Activated T-cell treated with anti-CD3 and anti-CD28 coated beads for 4 hours (primary cell): Measurements from ENCODE around the gene CPT1B.
"Not testable (repeated sequence)": the region's sequence is repeated elsewhere in the genome, so short reads cannot be mapped to it uniquely, and the experiment has no call there.

Experiments
- DNase-seq: peaks from one replicate; pipeline ENCODE4 v3.0.0-alpha.2; 2020

Gene CPT1B

DNA sequence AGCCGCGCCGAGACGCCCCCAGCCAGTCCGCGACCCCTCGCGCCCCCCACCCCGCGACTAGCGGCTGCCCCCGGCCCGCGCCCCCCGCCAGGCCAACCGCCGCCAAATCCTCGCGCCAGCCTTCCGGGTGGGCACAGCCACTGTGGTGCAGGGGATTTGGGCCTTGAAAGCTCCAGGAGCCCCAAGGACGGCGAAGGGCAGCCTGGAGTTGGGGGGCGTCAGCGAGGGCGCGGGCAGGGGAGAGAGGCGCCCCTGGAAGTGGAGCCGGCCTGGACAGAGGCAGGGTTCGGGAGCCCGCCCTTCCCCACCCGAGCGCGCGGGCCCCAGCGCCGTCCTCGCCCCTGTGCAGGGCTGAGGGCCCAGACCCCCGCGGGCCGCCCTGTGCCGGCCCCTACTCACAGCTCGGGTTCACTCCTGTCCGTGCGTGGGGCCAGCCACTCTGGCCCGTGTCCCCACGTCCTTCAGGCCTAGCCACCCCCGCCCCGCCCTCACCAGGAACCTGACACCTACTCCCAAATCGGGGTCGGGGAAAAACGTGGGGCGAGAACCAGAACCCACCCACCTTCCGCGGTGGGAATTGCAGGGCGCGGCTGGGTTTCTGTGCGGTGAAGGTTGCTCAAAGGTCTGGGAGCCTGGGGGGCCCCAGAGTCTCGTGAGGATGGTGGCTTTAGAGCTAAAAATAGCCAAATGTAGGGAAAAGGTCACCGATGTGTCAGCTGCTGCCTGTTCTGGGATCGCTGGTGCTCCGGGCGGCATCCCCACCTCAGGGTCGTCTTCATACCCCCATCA, at the start of gene CPT1B:
Gene CPT1B, minus strand, starts transcription at position 441 of the 789 bp plus-strand sequence. CDS start 512 bp downstream, outside the sequence.
- DNase-seq = no peak

DNA sequence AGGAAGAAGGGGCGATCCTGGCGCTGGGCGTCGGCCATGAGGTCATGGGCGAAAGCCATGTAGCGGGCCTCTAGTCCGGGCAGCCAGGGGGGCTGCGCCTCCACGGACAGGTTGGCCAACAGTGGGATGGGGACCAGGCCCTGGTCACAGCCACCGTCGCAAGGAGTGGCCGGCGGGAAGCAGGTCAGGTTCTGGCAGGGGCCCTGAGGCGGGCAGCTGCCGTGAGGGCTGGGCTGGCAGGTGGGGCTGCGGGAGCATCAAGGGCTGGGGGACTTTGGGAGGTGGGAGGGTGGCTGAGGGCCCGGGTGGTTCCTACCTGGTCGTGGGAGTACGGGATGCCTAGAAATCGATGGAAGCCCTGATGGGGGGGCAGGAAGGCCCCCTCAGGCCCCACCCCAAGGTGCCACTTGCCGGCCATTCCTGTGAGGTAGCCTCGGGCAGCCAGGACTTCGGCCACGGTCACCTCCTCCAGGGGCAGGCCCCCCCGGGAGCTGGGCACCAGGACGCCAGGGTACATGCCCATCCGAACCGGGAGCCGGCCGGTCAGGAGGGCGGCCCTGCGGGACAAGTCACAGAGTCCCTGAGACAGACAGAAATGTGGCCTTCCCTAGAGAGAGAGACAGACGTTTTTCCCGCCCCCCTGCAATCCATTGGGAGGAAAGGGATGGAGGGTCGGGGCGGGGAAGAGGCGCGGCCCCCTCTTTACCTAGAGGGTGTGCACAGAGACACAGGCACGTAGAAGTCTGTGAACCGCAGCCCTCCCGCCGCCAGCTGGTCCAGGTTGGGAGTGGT, 48.8 kb upstream of the CPT1B start:
- no peak for DNase-seq

DNA sequence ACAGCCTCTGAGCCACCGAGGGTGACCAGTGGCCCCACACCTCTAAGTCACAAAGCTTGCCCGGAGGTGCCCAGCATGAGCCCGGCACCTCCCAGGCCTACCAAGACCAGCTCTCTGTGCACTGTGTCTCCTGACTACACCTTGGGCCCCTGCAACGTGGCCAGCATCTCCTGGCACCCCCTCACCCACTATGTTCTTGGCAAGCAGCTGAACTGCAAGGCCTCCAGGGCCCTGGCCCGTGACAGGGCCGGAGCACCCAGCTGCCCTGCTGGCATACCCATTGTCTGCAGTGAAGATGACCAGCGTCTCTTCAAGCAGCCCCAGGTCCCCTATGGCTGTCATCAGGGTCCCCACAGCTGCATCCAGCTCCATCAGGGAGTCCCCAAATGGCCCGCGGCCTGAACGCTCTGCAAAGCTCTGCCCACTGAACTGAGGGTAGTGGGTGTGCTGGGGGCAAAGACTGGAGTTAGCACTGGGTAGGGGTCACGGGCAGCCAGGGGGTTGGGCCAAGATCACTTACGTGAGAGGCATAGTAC, 48.2 kb upstream of the CPT1B start:
- DNase-seq = no peak

DNA sequence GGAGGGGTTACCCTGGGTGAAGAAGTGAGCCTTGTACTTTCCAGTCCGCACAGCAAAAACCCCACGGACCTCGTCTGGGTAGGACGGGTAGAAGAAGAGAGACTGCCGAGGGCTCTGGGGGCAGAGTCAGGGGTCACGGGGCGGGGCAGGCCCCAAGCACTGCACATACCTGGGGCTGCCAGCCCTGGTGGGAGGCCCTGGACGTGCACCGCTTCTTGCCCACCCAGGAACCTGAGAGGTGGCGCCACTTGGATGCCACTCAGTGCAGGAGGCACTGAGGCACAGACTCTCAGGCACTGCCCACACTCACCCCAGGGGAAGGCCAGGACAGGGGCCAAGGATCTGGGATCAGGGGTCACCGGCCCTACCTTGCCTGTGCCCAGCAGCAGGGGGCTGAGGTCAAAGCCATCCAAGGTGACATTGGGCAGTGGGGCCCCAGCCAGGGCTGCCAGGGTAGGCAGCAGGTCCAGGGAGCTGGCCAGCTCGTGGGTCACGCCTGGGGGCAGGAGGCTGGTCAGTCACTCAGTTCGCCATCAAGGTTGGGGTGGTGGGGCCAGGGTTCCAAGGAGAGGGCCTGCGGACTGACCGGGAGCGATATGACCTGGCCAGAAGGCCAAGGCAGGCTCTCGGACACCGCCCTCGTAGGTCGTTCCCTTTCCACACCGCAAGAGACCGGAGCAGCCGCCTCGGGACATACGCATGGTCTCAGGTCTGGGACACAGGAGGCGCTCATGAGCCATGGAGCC, 47.5 kb upstream of the CPT1B start:
- no peak for DNase-seq

DNA sequence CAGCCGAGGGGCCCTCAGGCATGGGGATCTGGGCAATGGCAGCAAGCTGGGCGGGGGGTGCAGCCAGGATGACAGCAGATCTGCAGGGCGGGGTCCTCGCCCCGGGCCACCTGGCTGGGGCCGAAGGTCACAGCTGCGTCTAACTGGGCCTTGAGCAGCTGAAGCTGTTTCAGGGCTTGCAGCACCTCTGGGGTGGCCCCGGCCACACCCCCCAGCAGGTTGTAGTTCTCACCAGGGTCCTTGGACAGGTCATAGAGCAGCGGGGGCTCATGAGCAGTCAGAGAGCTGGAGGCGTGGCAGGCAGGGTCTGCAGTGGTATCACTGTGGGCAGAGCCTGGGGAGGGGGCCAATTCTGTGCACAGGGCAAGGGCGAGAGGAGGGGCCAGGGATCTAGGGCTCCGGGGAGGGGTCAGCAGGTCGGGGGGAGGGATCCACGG, 46.9 kb upstream of the CPT1B start:
- no peak for DNase-seq

DNA sequence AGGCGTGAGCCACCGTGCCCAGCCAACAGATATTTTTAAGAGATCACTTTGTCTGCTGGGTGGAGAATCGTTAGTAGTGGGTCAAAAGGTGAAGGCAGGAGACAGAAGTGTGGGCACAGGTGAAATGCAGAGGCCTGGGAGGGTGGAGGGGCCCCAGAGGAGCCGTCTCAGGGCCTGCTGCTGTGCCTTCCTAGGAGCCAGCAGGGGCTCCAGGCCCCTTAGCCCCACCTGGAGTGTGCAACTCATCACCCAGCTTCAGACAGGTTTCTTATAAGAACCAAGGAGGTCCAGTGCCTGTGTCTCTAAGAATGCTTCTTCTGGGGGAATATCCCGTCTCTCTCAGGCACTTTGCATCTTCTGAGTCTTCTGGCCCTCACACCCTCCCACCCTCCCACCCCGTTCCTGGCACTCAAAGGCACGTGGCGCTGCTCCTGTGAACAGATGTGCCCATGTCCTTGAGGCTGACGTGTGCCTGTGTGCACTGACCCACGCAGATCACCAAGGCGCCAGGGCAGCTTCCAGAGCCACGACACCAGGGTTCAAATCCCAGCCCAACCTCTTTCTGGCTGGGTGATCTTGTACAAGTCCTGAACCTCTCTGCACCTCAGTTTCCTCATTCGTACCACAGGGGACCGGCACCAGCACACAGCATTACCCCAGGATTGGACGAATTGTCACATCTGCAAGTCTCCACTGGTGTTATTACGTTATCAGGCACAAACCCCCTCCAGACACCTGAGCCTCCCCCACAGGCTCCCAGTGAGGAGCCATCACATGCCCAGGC, 46.3 kb upstream of the CPT1B start:
- no peak for DNase-seq

DNA sequence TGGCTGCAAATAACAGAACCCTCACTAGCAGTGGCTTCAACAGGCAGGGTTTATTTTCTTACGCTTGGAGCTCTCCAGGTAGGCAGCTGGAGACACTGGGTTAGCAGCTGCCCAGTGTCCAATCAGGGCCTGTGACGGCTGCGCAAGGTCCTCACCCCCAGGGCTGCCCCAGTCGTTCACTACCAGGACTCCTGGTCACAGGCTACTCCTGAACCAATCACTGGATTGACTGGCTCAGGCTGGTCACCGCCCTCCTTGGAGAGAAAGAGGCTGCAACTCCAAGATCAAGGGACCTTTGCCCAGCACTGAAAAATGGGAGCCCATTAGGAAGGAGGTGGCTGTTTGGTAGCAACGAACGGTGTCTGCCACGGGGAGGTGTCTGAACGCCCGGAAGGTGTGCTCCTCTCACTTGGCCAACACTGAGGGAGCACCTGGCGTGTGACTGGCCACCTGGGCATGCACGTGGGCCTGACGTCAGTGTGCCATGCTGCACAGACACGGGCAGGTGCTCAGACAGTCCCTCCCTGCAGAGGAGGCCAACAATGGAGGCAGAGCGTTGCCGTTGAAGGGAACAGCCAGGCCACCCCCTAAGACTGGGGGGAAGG, 44.6 kb upstream of the CPT1B start:
- DNase-seq = no peak

DNA sequence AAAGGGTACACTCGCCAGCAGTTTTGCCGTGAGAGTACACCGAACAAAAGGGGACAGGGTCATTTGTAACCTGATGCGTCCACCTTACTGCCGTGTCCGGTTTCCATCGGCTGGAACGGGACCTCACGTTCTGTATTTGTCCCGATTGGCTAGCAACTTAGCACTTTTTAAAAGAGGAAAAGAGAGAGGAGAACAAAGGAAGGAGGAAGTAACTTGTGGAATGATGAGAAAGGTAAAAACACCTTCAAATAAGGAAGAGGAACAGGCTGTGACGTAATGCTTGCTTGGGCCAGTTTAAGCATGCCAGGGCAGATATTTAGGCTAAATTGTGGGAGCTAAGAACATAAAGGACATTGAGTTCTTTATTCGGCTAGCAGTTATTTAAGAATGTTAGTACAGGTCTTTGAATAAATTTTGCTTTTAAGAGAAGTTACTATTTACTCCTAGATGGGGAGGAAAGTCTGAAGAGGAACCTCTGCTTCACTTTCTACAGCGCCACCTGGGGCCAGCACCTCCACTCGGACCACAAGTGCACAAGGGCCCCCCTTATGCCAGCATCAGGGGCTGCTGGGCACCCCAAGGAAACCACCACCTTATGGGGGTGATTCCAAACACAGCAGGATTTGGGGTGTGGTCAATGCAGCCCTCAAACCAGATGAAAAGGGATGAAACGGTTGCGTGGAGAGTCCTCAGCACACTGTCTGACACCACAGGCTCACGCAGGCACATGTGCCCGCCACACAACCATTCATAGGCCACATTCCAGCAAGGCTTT, 43.9 kb upstream of the CPT1B start:
- no peak for DNase-seq

DNA sequence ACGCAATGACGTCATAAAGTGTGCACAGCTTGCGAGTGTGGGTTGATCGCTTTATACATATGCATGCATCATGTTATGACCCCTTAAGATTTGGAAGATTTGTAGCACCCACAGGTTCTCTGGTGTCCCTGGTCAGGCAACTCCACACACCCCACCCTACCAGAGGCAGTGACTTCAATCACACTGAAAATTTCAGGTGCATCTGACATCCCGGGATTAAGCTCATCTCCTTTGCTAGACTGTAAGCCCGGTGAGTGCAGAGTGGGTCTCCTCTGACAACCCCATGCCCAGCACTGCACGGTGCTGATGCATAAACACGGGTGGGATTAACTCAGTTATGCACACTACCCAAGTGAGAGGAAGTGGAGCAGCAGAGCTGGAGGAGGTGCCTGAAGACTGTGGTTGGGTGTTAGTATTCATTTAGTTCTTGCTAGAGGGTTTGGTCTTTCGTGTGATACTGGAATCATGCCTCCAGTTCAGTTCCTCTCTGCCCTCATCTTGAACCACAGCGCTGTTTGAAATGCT, 43.2 kb upstream of the CPT1B start:
- DNase-seq = no peak

DNA sequence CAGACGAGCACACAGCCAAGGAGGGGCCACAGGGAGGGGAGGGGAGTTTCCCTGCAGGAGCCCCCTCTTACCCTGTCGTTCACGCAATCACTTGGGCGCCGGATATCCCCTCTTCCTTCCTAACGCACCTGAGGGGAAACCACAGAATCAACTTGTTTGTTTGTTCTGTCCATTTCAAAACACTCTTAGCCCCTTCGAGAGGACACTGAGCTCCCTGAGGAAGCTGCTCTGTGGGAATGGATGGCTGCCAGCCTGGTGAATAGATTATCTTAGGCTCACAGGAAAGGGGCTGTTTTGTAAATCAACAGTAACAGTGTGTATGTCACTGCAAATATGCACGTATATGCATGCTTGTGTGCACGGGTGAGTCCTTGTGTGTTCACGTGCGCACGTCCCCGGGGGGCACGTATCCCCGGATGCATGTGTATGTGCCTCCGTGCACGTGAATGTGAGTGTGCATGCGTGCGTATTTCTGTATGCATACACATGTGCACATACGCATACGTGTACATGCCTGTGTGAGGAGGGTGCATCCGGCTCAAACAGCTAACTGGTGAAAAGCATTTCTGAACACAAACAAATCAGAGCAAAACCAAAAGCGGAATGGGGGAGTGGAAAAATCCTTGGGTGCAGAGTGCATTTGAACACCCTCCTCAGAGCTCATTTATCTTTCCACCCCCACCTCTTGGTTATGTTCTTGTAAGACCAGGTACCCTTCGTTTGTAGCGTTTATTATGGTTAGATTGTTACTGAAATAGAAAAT, 42.5 kb upstream of the CPT1B start:
- DNase-seq = no peak

DNA sequence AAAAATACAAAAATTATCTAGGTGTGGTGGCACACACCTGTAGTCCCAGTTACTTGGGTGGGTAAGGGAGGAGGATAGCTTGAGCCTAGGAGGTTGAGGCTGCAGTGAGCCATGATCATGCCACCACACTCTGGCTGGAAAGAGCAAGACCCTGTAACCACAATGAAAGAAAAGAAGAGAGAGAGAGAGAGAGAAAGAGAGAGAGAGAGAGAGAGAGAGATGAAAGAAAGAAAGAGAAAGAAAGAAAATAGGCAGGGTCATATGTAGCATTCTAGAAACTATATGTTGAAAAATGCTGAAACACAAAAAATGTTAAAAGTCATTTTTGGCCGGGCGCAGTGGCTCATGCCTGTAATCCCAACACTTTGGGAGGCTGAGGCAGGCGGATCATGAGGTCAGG, 36.1 kb upstream of the CPT1B start:
- not testable (repeated sequence) for DNase-seq

DNA sequence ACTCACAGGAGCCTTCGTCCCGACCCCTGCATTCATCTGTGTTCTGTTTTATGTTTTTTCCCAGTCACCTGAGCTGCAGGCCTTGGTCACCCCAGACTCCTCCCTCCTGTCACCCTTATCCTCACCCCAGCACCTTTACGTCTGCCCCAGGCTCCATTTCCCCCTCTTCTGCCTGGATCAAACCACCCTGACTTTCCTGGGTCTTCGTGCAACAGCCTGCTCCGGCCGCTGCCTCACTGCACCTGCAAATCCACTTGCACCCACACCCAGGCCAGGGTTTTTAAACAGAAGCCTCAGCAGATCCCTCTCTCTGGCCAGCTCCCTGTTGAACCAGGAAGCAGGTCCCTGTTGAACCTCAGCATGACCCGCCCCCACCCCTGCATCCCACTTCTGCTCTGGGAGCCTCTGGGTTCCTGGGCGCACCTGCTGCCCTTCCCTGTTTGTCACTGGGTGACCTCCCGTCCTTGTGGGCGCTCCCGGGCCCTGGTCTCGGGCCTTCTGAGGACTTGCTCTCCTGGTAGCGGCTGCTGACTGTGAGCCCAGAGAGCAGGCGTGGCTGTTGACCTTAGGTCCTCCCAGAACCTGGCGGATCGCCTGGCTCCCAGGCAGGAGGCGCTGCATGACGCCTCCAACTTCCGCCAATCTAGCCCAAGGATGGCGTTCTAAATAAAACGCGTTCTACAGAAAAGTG, 35.2 kb upstream of the CPT1B start:
- no peak for DNase-seq

DNA sequence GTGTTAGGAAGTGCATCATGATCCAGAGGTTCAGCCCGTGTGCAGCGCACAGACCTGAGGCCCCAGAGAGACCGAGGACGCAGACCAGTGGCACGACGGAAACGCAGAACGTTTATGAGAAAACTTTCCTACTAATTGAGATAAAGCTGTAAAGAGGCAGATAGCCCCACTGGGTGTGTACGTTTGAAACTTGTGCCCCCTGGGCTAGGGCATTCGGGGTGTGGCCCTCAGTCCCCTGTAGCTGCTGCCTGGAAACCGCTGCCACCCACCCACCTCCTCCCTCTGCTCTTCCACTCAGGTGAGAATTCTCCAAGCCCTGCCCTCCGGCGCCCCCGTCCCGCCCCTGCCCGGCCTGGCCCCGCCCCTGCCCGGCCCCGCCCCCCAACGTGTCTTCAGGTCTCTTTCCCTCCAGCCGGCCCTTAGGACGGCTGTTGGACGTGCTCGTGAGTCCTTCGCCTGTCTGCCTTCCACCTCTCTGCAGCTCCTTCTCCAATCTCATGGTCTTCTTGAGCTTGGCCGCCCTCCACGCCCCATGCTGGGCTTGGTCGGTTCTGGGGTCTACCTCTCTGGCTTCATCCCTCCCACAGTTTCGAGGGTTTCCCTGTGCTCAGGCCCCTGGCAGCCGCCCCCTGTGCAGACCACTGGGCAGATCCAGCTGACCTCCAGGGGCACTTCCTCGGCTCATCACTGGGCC, 34.4 kb upstream of the CPT1B start:
- no peak for DNase-seq

DNA sequence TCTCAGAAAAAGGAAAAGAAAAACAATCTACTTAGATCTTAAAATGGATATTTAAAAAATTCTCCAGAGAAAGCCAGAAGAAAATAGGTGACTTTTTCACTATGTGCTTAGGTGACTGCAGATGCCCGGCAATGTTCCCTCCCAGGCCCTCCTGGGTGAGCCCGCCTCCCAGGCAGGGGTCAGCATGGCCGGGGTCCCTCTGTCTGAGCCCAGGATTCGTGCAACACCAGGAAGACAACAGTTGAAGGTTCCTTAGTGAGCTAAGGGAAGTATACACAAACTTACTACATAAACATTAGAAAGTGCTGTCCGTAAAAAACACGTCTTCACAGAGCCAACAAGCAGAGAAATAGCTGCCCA, 33.9 kb upstream of the CPT1B start:
- DNase-seq = no peak

DNA sequence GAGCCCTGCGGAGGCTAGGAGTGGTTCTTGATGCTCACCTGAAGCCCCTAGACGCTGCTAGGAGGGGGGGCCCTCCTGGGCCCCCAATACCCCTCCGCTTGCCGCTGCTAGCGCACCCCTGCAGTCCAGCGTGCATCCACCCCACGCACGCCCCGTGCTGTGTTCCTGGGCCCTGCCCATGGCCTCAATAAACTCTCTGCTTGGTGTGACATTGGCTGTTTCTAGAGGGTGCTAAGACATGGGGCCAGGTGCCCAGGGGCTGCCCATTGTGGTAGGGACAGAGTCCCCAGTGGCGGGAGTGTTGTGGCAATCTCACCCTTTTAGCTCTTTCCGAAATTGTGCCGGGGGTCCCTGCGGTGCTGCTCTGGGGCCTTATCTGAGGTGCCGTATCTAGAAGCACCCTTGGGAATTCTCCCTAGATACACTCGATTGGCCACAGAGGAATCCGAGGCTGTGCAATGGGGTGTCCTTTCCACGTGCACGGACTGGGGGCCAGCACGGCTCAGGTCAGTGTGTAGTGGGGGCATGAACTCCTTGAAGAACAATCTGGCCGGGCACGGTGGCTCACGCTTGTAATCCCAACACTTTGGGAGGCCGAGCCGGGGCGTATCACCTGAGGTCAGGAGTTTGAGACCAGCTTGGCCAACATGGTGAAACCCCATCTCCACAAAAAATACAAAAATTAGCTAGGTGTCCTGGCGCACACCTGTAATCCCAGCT, 33.3 kb upstream of the CPT1B start:
- DNase-seq = no peak

DNA sequence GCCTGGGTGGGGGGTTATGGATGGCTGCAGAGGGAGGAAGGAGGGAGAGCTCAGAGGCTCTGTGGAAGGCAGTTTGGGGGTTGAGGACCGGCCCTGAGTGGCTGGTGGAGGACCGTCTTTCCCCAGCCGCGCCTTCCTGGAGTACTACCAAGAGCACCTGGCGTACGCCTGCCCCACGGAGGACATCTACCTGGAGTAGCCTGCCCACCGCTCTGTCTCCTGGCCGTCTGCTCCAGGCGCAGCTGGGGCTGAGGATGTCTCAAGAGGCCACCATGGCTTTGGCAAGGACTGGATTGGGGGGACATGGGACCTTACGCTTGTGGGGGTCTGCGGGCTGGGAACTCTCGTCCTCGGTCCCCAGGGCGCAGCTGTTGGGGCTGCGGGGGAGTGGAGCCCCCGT, 32.4 kb upstream of the CPT1B start:
- DNase-seq = no peak

DNA sequence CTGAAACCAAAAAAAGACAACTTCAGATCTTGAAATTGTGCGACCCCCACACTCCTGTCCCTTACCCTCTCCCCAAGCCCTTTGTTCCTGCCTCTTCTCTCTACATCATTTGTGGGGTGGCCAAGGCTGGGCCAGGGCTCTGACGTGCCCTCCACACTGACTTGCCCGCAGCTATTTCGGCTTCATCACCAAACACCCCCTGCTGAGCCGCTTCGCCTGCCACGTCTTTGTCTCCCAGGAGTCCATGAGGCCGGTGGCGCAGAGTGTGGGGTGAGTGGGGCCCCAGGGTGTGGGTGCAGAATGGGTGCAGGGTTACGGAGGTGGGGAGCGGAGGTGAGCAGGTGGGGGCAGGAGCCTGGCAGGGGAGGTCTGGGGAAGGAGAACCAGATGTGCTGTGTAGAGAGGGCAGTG, 31.8 kb upstream of the CPT1B start:
- DNase-seq = no peak

DNA sequence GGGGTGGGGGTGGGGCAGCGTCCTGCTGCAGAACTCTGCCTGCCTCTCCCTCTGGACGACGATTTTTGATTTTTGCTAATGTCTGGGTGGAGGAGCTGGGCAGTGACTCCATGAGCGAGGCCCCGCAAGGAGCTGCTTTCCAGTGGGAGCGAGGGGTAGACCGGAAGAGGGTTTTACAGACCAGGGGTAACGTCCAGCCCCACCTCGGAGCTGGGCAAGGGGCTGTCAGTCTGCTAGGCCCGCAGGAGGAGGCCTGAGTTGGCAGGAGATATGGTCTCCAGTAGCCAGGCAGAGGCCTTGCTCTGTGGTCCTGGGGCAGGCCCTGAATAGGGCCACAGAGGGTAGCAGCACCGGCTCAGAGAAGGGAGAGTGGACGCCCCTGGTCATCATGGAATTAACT, 31.4 kb upstream of the CPT1B start:
- no peak for DNase-seq
